ENCODE data around the gene WNT9B.

- peak in 1 of 3 experiments; percentile 25 for TF ChIP-seq CTCF (IDR thresholded peaks at IDR 0.05)
- peak; percentile 91 to 96 for TF ChIP-seq POLR2AphosphoS5 (IDR thresholded peaks at IDR 0.05)
- no peak for TF ChIP-seq EP300 (IDR thresholded peaks at IDR 0.05)
- TF ChIP-seq POLR2A (IDR thresholded peaks at IDR 0.05; ENCODE audit: low read depth) = peak; percentile 88
Measured at GRCh38 chr17:46922804-46923635, 71.6 kb downstream of the WNT9B start, which contains the start of gene GOSR2.

All from esophagus muscularis mucosa (tissue), 4 donors.